ENCODE data around the gene EREG.

Gene EREG

DNA sequence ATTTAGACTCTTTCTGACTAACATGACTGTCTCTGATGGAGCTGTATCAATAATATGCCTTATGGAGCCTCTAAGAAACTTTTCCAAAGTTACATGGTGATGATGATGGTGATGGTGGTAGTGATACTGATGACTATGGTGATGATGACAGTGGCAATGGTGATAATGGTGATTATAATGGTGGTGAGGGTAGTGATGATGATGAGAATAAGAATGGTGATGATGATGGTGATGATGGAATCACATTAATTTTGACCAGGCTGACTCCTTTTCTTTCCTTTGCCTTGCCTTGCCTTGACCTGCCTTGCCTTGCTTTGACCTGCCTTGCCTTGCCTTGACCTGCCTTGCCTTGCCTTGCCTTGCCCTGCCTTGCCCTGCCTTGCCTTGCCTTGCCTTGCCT lies 48.3 kb downstream of the EREG start:
- Histone ChIP-seq H3K36me3 (replicated peaks) (no peaks in the 10 kb centered on the region), H3K27ac (no peak overlapping the region), H3K27me3 (replicated peaks) (no peaks in the 10 kb centered on the region), H3K4me3 (ENCODE audit: low read depth, low read length) (no peak overlapping the region)
- in situ Hi-C loops (cut with HindIII; ENCODE audit: low pct_ligation_motif_present, low sequenced_read_pairs), result no loop called here
- no peak for DNase-seq
- TF ChIP-seq, protein P1, sequence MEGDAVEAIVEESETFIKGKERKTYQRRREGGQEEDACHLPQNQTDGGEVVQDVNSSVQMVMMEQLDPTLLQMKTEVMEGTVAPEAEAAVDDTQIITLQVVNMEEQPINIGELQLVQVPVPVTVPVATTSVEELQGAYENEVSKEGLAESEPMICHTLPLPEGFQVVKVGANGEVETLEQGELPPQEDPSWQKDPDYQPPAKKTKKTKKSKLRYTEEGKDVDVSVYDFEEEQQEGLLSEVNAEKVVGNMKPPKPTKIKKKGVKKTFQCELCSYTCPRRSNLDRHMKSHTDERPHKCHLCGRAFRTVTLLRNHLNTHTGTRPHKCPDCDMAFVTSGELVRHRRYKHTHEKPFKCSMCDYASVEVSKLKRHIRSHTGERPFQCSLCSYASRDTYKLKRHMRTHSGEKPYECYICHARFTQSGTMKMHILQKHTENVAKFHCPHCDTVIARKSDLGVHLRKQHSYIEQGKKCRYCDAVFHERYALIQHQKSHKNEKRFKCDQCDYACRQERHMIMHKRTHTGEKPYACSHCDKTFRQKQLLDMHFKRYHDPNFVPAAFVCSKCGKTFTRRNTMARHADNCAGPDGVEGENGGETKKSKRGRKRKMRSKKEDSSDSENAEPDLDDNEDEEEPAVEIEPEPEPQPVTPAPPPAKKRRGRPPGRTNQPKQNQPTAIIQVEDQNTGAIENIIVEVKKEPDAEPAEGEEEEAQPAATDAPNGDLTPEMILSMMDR (IDR thresholded peaks at IDR 0.05; ENCODE audit: low read depth, low read length, missing control alignments), result no peak

DNA sequence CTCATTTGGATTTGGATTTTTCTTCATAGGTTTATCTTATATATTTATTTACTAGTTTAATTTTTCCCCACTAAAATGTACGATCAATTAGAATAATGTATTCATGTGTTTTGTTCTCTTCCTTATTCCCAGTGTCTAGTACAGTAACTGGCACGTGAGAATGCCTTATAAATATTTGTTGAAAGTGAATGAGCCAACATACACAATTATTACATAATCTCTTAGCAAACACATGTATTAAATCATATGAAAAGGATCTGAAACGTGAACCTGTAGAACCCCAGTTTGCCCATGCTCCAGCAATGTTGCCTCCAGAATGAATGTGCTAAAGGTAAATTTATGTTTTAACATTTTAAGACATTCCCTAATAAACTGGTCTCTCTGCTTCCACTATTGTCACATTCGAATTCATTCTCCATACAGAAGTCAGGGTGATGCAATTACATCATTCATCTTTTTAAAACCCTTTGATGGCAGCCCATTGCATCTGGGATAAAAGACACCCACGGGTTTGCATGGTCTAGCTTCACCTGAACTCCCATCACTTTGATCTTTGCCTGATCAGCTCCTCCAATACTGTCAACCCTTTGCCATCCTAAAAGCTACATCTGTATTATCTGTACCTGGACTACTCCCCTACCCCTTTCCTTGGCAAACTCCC lies 49.3 kb downstream of the EREG start:
- H3K27ac ChIP-seq, result no peak overlapping the region
- DNase-seq, result no peak
- in situ Hi-C loops (cut with HindIII; ENCODE audit: low pct_ligation_motif_present, low sequenced_read_pairs), result no loop called here
- no peaks in the 10 kb centered on the region for H3K27me3 ChIP-seq (replicated peaks)
- H3K36me3 ChIP-seq (replicated peaks), result no peaks in the 10 kb centered on the region
- no peak overlapping the region for H3K4me3 ChIP-seq (ENCODE audit: low read depth, low read length)
- TF ChIP-seq, protein P1 (IDR thresholded peaks at IDR 0.05; ENCODE audit: low read depth, low read length, missing control alignments), result no peak

GRCh38 chr4:74415602-74416300 lies 50.8 kb downstream of the EREG start:
- H3K27ac ChIP-seq, result no peak overlapping the region
- in situ Hi-C loops (cut with HindIII; ENCODE audit: low pct_ligation_motif_present, low sequenced_read_pairs), result no loop called here

DNA sequence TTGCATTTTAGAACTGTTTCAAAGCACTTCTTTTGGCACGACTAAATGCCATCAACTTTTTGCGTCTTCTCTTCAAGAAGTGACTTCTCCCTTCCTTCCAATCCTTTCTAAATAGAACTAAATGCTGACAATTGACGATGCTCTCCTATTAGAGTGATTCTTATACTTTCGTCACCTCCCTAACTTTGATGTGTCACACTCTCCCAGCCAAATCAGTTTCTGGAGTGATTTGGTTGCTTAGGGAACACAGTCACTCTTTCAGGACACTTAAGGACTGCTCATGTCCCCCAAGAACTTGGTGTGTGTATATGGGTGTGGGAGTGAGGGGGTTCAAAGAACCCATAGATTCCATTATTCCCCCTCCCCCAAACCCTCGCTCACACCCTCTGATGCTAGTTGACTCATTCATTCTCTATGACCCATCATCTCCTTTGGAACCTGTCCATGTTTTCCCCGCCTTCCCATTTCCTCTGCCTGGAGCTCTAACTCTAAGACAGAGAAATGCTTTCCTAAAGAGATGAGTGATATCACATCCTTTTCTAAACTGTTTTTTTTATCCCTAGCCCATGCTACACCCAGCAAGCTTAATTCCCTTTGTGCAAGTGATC lies 53.2 kb downstream of the EREG start:
- Histone ChIP-seq H3K27me3 (replicated peaks) (no peaks in the 10 kb centered on the region), H3K36me3 (replicated peaks) (no peaks in the 10 kb centered on the region), H3K4me3 (ENCODE audit: low read depth, low read length) (no peak overlapping the region), H3K27ac (peak overlapping the region; percentile 42)
- in situ Hi-C loops (cut with HindIII; ENCODE audit: low pct_ligation_motif_present, low sequenced_read_pairs), result no loop called here
- TF ChIP-seq, protein P1 (IDR thresholded peaks at IDR 0.05; ENCODE audit: low read depth, low read length, missing control alignments), result no peak
- peak; percentile 91 for DNase-seq

More at GRCh38 chr4:74415602-74416300, 50.8 kb downstream of the EREG start:
- H3K36me3 ChIP-seq (replicated peaks), result no peaks in the 10 kb centered on the region
- TF ChIP-seq, protein P1 (IDR thresholded peaks at IDR 0.05; ENCODE audit: low read depth, low read length, missing control alignments), result no peak
- no peaks in the 10 kb centered on the region for H3K27me3 ChIP-seq (replicated peaks)
- DNase-seq, result no peak
- H3K4me3 ChIP-seq (ENCODE audit: low read depth, low read length), result no peak overlapping the region

- Histone ChIP-seq H3K4me3 (ENCODE audit: low read depth, low read length) (no peak overlapping the region), H3K36me3 (replicated peaks) (no peaks in the 10 kb centered on the region), H3K27me3 (replicated peaks) (no peaks in the 10 kb centered on the region), H3K27ac (no peak overlapping the region)
- no peak for DNase-seq
- TF ChIP-seq, protein P1 (IDR thresholded peaks at IDR 0.05; ENCODE audit: low read depth, low read length, missing control alignments), result no peak
- in situ Hi-C loops (cut with HindIII; ENCODE audit: low pct_ligation_motif_present, low sequenced_read_pairs), result no loop called here
Observed at GRCh38 chr4:74420863-74421262, 55.9 kb downstream of the EREG start.

Data from brain microvascular endothelial cell (primary cell).